PC-3 (cell line): Measurements from ENCODE around the gene AVEN. TPM values are rescaled to one million over a fixed set of nuclear protein-coding genes. Genes with fewer than 3 reads are reported as not detected.
A peak's percentile ranks its signal among the peaks of the same experiment; 100 is the strongest.

Experiments used
- ATAC-seq: fragments of 200-7000 bp; cut with Tn5 transposase; 2 replicates; pipeline ENCODE4 v1.9.1; 2020; ENCODE audit warnings: mild to moderate bottlenecking, moderate library complexity
- BruUV-seq: library from RNA; stranded (reverse); fragments of 400-500 nt; replicated peaks from 2 replicates; lab custom pipeline; 2021; lab: Mats Ljungman, UMichigan
- CTCF ChIA-PET: fragments of 300-600 bp; sonication (Branson Sonifier 250); formaldehyde crosslinking; loops from one replicate; lab custom pipeline; 2022; ENCODE audit warnings: antibody characterized with exemption; lab: Charles Lee
- POLR2A ChIA-PET: fragments of 300-600 bp; sonication (Branson Sonifier 250); formaldehyde crosslinking; loops from one replicate; lab custom pipeline; 2022; ENCODE audit warnings: antibody characterized with exemption; ENCODE audit not compliant: unreplicated experiment; lab: Charles Lee
- DNase-seq: peaks from one replicate; pipeline ENCODE4 v3.0.0-alpha.2; 2015
- H2AFZ ChIP-seq: fragments of 300-600 bp; sonication (generic); 2 replicates; pipeline ENCODE4 v1.6.0; 2016; ENCODE audit warnings: antibody characterized with exemption, low read length
- H3F3A ChIP-seq: fragments of 300-600 bp; sonication (generic); one replicate; pipeline ENCODE4 v1.6.0; 2017; ENCODE audit warnings: antibody characterized with exemption, low read length, control low read depth, mild to moderate bottlenecking; ENCODE audit not compliant: unreplicated experiment
- H3K27ac ChIP-seq: fragments of 300-600 bp; sonication (generic); 2 replicates; pipeline ENCODE4 v1.5.1; 2016; ENCODE audit warnings: mild to moderate bottlenecking, low read length
- H3K27me3 ChIP-seq: fragments of 300-600 bp; sonication (generic); 2 replicates; pipeline ENCODE4 v1.6.1; 2016; ENCODE audit warnings: low read length, mixed read lengths
- H3K36me3 ChIP-seq: fragments of 300-600 bp; sonication (generic); 2 replicates; pipeline ENCODE4 v1.6.1; 2016; ENCODE audit warnings: low read depth, mixed run types, low read length, mixed read lengths
- H3K4me1 ChIP-seq: fragments of 300-600 bp; sonication (generic); 2 replicates; pipeline ENCODE4 v1.5.1; 2016; ENCODE audit warnings: low read length; ENCODE audit not compliant: insufficient read depth
- H3K4me2 ChIP-seq: fragments of 300-600 bp; sonication (generic); 2 replicates; pipeline ENCODE4 v1.6.0; 2016; ENCODE audit warnings: low read length
- H3K4me3 ChIP-seq: fragments of 300-600 bp; sonication (generic); 2 replicates; pipeline ENCODE4 v1.5.1; 2016; ENCODE audit warnings: mild to moderate bottlenecking, low read length, mixed read lengths
- H3K79me2 ChIP-seq: fragments of 300-600 bp; sonication (generic); 2 replicates; pipeline ENCODE4 v1.6.1; 2017; ENCODE audit warnings: low read length, mixed read lengths
- H3K9ac ChIP-seq: fragments of 300-600 bp; sonication (generic); 2 replicates; pipeline ENCODE4 v1.6.0; 2016; ENCODE audit warnings: mild to moderate bottlenecking, low read length
- H3K9me2 ChIP-seq: fragments of 300-600 bp; sonication (generic); replicated peaks from 2 replicates; pipeline ENCODE4 v1.6.1; 2016; ENCODE audit warnings: mixed run types, low read length, mixed read lengths
- H3K9me3 ChIP-seq: fragments of 300-600 bp; sonication (generic); 2 replicates; pipeline ENCODE4 v1.6.1; 2016; ENCODE audit warnings: low read length, mixed read lengths
- H4K20me1 ChIP-seq: fragments of 300-600 bp; sonication (generic); 2 replicates; pipeline ENCODE4 v1.6.1; 2016; ENCODE audit warnings: low read length, mixed read lengths
- EZH2 ChIP-seq: fragments of 300-600 bp; sonication (generic); IDR thresholded peaks from one replicate; pipeline ENCODE4 v1.6.1; 2017; ENCODE audit warnings: antibody characterized with exemption, mild to moderate bottlenecking, low read length; ENCODE audit not compliant: unreplicated experiment
- EZH2phosphoT487 ChIP-seq: fragments of 300-600 bp; sonication (generic); IDR thresholded peaks from 2 replicates; pipeline ENCODE4 v1.6.1; 2018; ENCODE audit warnings: mild to moderate bottlenecking, antibody characterized with exemption, low read length, borderline replicate concordance
- intact Hi-C: fragments of 100-400 bp; cut with micrococcal nuclease; formaldehyde crosslinking; loops from 2 replicates; pipeline ENCODE4 v1.9.0; 2023
- total RNA-seq: library from RNA; depleted of rRNA; stranded (reverse); fragments of >200 nt; gene quantifications from 2 replicates; pipeline ENCODE4 v1.2.3, GENCODE V29; 2014
- TF ChIP-seq, protein P1 (sequence below): fragments of 300-600 bp; sonication (generic); conservative IDR thresholded peaks from 2 replicates; pipeline ENCODE4 v1.5.1; 2017; ENCODE audit warnings: antibody characterized with exemption, low read depth, mild to moderate bottlenecking, low read length

The AVEN gene
- total RNA-seq, 1 experiment from 2014 or later, result 10.5 TPM

GRCh38 chr15:33912326-33912725, 126.7 kb downstream of the AVEN start:
- no TSS peak for BruUV-seq
- Histone ChIP-seq H3K4me3 (no peak overlapping the region), H3K27me3 (no peaks in the 10 kb centered on the region), H3K9ac (no peak overlapping the region), H2AFZ (no peak overlapping the region), H3K4me1 (peaks cover 30% of the 10 kb centered on the region), H3K36me3 (no peaks in the 10 kb centered on the region), H4K20me1 (no peaks in the 10 kb centered on the region), H3K27ac (no peak overlapping the region), H3K4me2 (no peak overlapping the region), H3F3A (no peaks in the 10 kb centered on the region), H3K9me3 (no peaks in the 10 kb centered on the region), H3K9me2 (no peaks in the 10 kb centered on the region), H3K79me2 (no peaks in the 10 kb centered on the region)
- ChIA-PET CTCF (no interaction called here), POLR2A (no interaction called here)
- intact Hi-C loops, result no loop called here
- TF ChIP-seq EZH2phosphoT487 (no peak), EZH2 (no peak)
- TF ChIP-seq, protein P1, sequence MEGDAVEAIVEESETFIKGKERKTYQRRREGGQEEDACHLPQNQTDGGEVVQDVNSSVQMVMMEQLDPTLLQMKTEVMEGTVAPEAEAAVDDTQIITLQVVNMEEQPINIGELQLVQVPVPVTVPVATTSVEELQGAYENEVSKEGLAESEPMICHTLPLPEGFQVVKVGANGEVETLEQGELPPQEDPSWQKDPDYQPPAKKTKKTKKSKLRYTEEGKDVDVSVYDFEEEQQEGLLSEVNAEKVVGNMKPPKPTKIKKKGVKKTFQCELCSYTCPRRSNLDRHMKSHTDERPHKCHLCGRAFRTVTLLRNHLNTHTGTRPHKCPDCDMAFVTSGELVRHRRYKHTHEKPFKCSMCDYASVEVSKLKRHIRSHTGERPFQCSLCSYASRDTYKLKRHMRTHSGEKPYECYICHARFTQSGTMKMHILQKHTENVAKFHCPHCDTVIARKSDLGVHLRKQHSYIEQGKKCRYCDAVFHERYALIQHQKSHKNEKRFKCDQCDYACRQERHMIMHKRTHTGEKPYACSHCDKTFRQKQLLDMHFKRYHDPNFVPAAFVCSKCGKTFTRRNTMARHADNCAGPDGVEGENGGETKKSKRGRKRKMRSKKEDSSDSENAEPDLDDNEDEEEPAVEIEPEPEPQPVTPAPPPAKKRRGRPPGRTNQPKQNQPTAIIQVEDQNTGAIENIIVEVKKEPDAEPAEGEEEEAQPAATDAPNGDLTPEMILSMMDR, result no peak
- DNase-seq, result no peak
- no peak for ATAC-seq

DNA sequence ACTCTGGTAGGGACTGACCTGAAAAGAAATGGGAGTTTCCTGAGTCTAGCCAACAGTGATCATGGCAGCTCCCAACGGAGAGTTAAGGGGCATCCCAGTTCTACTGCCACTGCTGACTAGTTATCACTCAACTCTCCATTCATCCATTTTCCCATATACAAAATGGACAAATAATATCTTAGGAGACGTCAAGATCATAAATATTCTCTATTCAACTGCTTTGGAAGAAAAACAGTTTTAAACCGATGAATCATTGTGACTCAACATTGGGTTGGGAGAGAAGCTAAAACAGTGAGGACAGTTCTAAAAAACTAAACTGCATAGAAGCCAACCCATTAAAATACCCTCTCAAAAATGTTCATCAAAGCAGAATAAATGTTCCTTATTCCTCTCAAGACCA, 128.3 kb downstream of the AVEN start:
- BruUV-seq, result no TSS peak
- TF ChIP-seq EZH2phosphoT487 (no peak), EZH2 (no peak)
- TF ChIP-seq, protein P1, result no peak
- Histone ChIP-seq H3K9me2 (no peaks in the 10 kb centered on the region), H3F3A (no peaks in the 10 kb centered on the region), H3K36me3 (no peaks in the 10 kb centered on the region), H3K79me2 (no peaks in the 10 kb centered on the region), H3K9me3 (no peaks in the 10 kb centered on the region), H3K27ac (peak overlapping the region; percentile 41), H3K4me3 (no peak overlapping the region), H4K20me1 (no peaks in the 10 kb centered on the region), H3K27me3 (no peaks in the 10 kb centered on the region), H3K4me2 (peak overlapping the region; percentile 15), H2AFZ (no peak overlapping the region), H3K9ac (no peak overlapping the region), H3K4me1 (peaks cover 30% of the 10 kb centered on the region)
- ChIA-PET CTCF (no interaction called here), POLR2A (interaction anchor here (0.7 kb wide), 1 partner anchor 25 kb away, joined by 4 read pairs; no protein-coding TSS in a partner anchor)
- intact Hi-C loops, result no loop called here
- DNase-seq (peak; percentile 81), ATAC-seq (peak; percentile 66)

- Histone ChIP-seq H3K4me3 (no peak overlapping the region), H2AFZ (no peak overlapping the region), H3K36me3 (no peaks in the 10 kb centered on the region), H4K20me1 (no peaks in the 10 kb centered on the region), H3K9me3 (no peaks in the 10 kb centered on the region), H3K9ac (no peak overlapping the region), H3F3A (no peaks in the 10 kb centered on the region), H3K79me2 (no peaks in the 10 kb centered on the region), H3K9me2 (no peaks in the 10 kb centered on the region), H3K4me2 (no peak overlapping the region), H3K27ac (no peak overlapping the region), H3K27me3 (no peaks in the 10 kb centered on the region), H3K4me1 (peaks cover 33% of the 10 kb centered on the region)
- no TSS peak for BruUV-seq
- ChIA-PET POLR2A (no interaction called here), CTCF (no interaction called here)
- DNase-seq (no peak), ATAC-seq (no peak)
- TF ChIP-seq EZH2phosphoT487 (no peak), EZH2 (no peak)
- TF ChIP-seq, protein P1, result no peak
- intact Hi-C loops, result loop anchor here (5.0 kb wide), 1 partner anchor 51 kb away; no protein-coding TSS in a partner anchor
Observed at GRCh38 chr15:33908406-33908805, 130.6 kb downstream of the AVEN start.
